C4-2B (cell line): ENCODE measurements around the gene SRRM4.

Experiments used
- CTCF ChIP-seq: fragments of 450-650 bp; conservative IDR thresholded peaks from 2 replicates; pipeline ENCODE4 v1.5.1; 2017; ENCODE audit warnings: mild to moderate bottlenecking
- ZFX ChIP-seq: fragments of 450-650 bp; IDR thresholded peaks from 2 replicates; pipeline ENCODE4 v1.6.1; 2017

DNA sequence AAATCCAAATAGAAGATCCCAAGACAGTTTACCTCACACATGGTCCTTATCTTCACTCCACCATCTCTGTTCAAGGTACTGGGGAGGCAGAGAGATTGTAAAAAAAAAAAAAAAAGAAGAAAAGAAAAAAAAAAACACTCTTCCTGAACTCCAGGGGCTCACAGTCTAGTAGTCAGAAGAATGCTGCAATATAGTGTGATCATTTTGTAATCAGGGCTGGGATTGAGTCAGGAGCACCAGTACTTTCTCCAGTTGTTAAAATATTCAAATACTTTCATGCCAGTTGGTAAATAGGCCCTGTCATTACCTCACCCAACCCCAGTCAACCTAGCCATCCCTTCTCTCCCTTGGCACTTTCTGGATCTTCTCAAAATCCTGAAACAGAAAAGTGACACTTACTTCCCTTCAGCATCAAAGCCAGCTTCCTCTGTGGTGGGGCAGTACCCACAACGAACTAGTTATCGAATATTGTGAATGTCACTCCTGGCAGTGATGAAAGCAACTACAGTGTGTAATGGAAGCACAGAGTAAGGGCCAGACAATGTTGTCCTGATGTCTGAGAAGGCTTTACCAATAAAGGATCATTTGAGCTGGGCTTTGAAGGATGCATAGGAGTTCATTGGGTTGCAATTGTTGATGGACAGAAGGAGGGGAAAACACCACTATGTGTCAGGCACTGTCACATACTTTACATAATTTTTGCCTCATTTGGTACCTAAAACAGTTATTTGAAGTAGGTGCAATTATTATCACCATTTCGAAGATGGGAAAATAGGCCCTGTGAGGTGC, 153.1 kb downstream of the SRRM4 start:
- TF ChIP-seq CTCF (no peak), ZFX (no peak)
